Measurements from ENCODE around the gene DCC.
"Not testable (repeated sequence)": the region's sequence is repeated elsewhere in the genome, so short reads cannot be mapped to it uniquely, and the experiment has no call there.

Gene DCC

DNA sequence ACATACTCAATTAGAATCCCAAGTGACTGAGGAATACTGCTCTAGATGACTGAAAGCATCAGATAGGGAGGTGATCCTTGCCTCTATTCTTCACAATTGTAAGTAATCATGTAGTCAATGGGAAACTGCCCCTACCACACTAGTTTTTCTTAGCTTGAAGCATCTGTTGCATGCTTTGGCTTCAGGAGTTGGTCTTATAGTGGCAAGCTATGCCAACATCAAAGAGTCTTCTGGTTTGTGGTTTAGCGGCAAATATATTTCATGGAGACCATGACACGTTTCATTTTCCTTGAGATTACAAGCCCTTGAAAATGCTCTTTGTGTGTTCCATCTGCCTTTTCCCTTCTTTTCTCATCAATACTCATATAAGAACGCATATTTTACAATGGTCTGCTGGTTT, 12.9 kb downstream of the DCC start:
- no peak for DNase-seq

DNA sequence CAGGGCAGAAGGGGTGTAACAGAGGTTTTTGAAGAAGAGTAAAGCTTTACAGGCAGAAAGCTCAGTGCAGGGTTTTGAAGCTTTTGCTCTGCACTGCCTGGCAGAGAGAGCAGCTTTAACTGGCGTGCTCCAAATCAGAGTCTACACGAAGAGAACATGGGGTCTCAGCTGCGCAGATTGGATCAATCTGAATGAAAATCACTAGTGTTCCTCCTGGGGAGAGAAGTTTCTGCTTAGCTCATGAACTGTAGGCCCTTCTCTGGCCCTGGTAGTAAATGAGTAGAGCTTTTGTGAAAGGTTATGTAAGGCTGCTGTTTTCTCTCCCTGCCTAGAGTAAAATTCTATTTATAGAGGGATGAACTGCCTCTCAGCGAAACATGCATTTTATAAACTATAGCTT, 13.6 kb downstream of the DCC start:
- DNase-seq = no peak

DNA sequence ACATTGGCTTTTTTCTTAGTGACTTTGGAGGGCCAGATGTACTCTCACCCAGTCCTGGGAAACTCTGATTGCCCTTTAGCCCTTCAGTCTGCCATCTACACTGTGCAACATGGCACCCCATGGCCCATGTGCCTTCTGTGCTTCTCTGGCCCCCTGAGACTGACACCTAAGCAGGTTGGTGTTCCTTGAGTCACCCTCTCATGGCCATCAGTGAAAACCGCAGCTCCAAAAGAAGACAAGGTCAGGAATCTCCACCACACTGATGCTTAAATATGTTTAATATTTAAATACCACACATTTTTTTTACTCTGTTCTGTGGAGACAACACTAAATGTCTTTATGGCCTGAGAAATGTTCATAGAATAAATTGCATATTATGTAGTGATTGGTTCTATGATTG, 23.9 kb downstream of the DCC start:
- no peak for DNase-seq

DNA sequence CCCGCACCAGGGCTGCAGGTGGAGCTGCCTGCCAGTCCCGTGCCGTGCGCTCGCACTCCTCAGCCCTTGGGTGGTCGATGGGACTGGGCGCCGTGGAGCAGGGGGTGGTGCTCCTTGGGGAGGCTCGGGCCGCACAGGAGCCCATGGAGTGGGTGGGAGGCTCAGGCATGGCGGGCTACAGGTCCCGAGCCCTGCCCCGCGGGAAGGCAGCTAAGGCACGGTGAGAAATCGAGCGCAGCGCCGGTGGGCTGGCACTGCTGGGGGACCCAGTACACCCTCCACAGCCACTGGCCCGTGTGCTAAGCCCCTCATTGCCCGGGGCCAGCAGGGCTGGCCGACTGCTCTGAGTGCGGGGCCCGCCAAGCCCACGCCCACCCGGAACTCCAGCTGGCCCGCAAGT, 26.9 kb downstream of the DCC start:
- not testable (repeated sequence) for DNase-seq

DNA sequence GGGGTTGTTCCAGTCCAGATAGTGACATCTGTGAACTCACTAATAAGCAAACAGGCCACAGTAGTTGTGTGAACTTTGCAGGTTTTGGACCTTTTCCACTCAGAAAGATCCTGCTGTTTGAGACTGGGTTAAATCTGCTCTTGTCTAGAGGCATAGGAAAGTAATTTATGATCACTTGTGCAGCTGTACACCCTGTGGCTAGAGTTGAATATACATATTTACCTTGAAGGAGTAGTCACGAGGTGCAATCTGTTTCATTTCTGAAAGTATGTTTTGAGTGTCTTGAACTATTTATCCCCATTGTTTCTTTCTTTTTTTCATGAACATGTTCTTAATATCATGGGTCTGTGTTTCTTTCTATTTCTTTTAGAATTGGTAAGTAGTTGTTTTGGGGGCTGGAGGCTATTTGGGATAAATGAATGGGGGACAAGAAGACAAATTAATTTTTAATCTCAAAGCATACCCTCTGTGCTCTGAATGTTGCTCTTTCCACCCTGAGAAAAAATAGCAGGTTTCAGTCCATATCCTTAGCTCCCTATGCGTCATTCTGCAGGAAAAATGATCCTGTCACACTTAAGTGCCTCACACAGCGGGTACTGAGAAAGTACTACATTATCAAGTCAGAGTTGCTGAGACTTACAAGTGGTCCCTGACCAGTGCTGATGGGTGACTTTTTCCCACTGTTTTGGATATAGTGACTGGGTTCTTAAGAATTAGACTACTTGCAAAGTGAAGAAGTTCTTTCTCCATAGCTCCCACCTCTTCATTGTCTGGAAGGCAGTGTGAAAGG, 28.2 kb downstream of the DCC start:
- no peak for DNase-seq

GRCh38 chr18:52370841-52371240, 30.8 kb downstream of the DCC start:
- DNase-seq = no peak

- DNase-seq = no peak
Observed at GRCh38 chr18:52376104-52376503, 36.1 kb downstream of the DCC start.

DNA sequence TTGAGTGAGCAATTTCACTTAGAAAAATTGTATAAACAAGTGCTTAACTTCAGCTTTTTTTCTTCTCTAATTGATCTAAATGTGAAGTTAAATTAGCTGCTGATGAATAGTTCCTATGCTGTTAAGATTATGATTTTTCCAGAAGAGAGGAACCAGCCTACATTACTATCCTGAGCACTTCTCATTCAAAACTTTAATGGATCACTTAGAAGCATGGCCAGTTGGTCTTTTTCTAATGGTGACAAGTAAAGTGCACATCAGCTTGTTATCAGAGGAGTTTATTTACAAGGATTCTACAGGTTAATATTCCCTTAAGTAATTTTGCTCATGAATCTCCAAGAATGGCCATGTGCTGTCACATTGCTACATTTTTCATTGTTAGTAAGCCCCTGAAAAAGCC, 37.1 kb downstream of the DCC start:
- DNase-seq = no peak

DNA sequence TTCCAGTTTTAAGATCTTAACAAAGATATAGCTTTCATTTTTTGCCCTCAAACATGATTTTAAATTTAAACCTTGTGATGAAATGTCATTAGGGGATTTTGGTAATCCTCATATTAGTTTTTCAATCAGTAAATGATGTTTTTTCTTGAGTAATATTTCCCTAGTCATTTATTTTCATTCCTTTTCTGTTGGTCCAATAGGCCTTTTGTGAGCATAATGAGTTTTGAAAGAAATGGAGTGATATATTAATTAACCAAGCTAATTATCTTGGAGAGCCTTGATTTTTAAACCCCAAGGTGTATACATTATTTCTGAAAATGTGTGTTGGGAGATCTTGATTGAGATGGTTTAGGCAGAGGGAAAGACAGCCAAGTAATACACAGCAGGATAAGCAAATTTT, 46.3 kb downstream of the DCC start:
- DNase-seq = no peak

DNA sequence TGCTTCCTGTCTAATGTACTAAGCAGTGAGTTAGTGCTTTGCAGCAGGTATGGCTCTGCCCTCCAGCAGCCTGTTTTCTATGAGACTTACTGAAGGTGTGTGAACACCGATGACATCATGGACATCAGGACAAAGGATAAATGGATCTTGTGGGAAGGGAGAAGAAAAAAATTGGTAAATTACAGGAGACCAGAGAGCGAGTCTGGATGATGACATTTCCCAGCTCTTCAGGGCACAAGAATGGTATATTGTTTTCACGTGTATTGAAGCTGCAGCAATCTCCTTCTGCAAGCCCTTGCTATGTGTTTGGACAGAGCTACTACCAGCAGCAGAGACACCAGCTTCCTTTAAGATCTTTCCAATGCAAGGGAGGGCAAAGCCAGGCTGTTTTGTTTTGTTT, 47.2 kb downstream of the DCC start:
- DNase-seq = no peak

- DNase-seq = no peak
Observed at GRCh38 chr18:52391810-52392559, 52.0 kb downstream of the DCC start.

GRCh38 chr18:52394602-52395001, 54.6 kb downstream of the DCC start:
- DNase-seq = no peak

GRCh38 chr18:52395146-52395852, 55.3 kb downstream of the DCC start:
- DNase-seq = no peak

DNA sequence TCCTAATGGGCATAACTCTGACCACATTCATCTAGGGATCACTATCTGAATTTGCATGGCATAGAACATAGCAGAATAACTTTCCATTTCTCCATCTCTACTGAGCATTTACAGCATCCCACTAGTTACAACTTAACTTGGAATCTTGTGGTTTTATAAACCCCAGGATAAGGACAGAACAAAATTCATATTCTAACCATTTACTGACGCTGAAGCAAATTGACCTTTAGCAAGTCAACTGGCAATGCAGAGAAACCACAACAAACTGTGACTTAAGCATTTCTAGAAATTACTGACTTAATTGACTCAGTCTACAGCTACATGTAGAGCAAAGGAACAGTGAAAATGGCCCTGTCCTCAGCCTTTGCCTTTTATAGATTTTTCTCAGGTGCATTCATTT, 61.2 kb downstream of the DCC start:
- no peak for DNase-seq

DNA sequence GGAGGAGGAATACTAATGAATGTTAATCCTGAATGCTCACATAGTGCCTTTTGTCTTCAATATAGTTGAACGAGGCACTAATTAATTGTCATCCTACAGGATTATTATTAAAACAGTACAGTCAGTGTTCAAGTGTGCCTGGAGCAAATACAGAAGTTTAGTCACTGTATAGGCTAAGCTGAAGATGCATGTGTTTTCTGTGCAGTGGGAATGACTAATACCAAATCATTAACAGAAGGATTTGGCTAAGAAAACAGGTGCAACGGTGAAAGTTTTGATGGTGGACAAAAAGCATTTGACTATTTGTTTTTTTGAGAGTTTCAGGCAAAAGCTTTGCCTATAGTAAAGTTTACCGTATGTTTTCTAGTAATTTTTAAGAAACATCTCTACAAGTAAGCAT, 62.8 kb downstream of the DCC start:
- DNase-seq = no peak

DNA sequence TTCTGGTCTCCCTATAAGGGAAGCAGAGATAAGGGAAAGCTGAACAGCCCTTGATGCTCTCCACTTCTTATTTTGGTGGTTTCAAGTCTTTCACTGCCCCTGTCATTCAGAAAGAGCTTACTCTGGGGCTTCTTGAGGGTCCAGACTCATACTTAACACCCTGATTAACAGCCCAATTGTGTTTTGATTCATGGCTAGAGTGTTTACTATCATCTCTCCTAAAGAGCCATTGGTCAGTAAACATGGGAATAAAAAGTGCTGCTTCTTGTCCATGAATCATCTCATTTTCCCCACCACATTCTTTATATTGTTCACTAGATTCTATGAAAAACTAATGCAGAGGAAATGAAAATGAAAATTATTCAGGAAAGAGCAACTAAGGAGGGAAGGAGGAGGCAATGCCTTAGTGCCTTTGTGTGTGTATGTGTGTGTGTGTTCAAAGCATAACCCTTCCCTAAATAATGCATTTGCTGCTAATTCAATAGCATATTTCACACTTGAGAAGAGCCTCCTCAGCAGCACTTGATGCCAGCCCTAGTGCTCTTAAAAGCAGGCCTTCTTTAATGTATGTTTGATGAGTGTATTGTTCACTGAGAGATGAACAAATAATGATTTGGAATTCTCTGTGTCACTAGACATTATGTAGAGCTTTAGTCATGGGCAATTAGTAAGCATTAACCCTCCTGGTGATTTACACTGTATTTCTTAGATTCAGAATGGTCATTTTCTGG, 63.5 kb downstream of the DCC start:
- DNase-seq = no peak

GRCh38 chr18:52408800-52409302, 68.9 kb downstream of the DCC start:
- DNase-seq = no peak

- DNase-seq = no peak
Observed at GRCh38 chr18:52409727-52410126, 69.7 kb downstream of the DCC start.

DNA sequence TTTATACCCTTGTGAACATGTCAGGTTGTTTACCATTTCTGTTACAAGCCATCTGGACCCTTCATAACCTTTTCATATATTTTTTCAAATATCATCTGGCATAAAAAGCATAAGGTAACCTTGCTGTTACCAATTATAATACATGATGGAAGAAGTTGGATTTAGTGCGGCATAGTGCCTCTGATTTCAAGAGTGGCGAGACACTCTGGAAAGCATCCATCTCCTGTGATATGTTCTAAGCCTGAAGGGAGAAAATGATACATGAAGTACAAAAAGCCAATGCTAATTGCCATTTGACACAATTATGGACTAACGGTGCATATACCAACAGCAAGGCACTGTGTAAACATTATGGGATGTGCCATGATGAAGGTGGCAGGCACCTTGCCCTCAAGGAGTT, 75.1 kb downstream of the DCC start:
- DNase-seq = no peak

GRCh38 chr18:52422985-52423601, 83.1 kb downstream of the DCC start:
- no peak for DNase-seq

DNA sequence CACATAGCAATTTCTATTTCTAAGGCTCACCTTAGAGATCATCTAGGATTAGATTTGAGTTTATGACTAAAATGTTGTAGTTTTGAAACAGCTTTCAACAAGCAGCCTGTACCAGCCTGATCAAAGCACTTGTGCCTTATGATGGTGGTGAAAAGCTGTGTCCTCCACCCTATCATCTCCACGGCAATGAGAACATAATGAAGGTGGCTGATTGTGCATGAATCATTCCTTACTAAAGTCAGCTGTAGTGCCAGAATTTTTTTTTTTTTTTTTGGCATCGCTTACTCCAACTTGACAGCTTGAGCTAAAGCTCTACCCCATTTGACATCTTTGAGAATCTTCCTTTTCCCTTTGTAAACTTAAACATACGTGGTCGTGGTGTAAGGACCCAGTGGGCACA, 86.0 kb downstream of the DCC start:
- no peak for DNase-seq

DNA sequence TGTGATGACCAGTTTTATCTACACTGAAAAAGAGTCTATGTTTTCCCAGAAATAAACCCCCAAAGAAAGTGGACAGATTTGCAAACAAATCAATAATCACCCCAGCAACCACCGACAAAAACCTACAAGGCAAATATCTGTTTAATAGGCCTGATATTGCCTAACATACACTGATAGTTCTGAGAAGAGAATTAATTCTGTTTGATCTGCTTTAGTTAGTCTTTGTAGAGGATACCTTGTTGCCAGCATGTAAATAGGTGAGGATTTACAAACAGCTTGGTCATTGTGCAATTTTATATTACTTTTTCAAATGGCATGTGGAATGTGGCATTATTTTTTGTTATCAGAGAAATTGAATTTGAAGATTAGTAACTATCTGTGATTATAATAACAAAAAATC, 86.5 kb downstream of the DCC start:
- no peak for DNase-seq

Data from right kidney (tissue), 1 donor.